GM21825 (cell line): ENCODE measurements around the gene CYB5A.
"Not testable (repeated sequence)": the region's sequence is repeated elsewhere in the genome, so short reads cannot be mapped to it uniquely, and the experiment has no call there.

ENCODE experiments used
- ATAC-seq: cut with Tn5 transposase; IDR thresholded peaks from one replicate; pipeline ENCODE4 v1.9.1; 2021; ENCODE audit warnings: mild to moderate bottlenecking, moderate library complexity; ENCODE audit not compliant: unreplicated experiment

CYB5A gene

GRCh38 chr18:74291771-74292540, at the start of gene CYB5A:
Gene CYB5A, minus strand, starts transcription at chr18:74291963. Its CDS starts 88 bp downstream, at chr18:74291875.
- ATAC-seq, result peak; percentile 99

GRCh38 chr18:74337912-74338309, 46.1 kb upstream of the CYB5A start:
- no peak for ATAC-seq

- no peak for ATAC-seq
These were observed 45.6 kb upstream of the CYB5A start for GRCh38 chr18:74337155-74337911.

DNA sequence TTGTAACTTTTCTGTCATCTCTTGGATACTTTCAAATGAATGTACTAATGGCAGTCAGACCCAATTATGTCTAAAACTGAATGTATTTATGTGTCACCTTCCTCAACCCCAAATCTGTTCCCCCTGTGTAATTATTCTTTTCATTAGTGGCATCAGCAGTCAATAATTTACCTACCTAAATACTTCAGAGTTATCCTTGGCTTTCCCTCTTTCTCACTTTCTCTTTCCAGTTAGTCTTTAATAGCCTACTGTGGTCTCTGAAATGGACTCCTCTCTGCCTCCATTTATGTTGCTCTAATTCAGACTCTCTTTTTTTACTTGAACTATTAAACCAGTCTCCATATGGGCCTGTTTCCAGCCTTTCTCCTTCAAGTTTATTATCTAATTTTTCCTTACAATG, 44.9 kb upstream of the CYB5A start:
- no peak for ATAC-seq

DNA sequence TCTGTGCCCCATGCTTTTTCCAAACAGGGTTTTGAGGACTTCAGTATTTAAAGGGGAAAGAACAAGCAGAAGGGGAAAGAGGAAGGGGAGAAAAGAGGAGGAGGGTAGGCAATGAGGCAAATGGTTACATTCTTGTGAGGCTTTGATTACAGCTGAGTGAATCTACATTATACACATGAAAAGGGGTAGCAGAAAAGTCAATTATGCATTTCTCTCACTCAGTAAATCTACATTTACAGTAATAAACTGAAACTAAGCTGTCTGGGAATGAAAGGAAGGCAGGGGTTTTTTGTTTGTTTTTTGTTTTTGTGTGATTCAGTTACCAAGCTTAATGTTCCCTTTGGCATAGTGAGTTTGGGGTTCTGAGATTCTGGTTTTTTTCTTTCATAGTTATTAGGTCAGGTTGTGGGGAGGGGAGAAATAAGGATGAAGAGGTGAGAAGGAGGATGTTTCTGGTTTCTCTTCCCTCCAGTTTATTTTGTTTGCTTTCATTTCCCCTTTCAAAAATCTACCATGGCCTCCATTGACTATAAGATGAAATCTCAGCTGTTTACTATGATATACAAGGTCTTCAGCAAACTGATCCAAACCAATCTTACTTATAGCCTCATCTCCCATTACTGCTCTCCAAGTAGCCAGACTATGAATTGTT, 42.6 kb upstream of the CYB5A start:
- ATAC-seq, result no peak

DNA sequence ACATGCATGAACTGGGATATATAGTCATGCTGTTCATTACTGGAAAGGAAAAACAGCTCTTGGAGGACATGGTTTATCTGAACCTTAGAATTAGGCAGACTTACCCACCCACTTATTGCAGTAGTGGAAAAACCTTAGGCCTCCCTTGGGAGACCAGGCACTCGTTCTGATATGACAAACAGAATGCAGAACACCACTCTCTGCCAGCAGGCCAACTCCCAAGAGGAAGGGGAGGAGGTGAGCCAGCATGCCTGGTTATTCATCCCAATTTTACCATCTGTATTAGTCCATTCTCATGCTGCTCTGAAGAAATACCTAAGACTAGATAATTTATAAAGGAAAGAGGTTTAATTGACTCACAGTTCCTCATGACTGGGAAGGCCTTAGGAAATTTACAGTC, 41.3 kb upstream of the CYB5A start:
- no peak for ATAC-seq

DNA sequence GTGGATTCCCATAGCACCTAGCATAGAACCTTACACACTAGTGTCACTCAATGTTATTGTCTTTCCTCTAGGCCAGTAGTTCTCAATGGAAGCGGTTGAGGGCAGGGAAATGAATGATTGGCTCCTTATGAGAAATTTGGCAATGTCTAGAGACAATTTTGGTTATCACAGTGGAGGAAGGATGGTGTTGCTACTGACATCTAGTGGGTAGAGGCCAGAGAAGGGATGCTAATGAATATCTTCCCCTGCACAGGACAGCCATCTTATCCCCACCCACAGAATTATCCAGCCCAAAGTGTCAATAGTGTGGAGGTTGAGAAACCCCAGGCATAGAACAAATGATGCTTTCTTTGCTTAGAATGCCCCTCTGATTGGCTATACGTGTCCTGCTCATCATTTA, 39.6 kb upstream of the CYB5A start:
- ATAC-seq, result no peak

GRCh38 chr18:74329688-74330205, 38.0 kb upstream of the CYB5A start:
- ATAC-seq, result no peak

GRCh38 chr18:74328206-74328605, 36.4 kb upstream of the CYB5A start:
- ATAC-seq, result no peak

DNA sequence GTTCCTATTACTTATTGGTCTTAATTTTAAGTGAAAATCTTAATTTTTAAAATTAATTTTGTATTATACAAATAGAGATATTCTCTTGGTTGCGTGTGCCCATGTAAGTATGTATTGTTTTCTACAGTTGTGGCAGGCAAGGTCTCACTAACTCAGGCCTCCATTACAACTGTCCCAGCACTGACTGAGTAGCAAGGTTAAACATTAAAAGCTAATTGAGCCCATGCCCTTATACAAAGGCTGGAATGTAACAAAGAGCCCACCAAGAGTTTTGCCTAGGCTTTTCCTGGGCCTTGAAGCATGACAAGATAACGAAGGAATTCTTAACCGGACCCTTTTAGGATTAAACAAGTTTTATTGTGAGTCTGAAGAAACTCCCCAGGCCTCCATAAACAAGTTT, 35.0 kb upstream of the CYB5A start:
- not testable (repeated sequence) for ATAC-seq

GRCh38 chr18:74326231-74326630, 34.5 kb upstream of the CYB5A start:
- ATAC-seq, result no peak

DNA sequence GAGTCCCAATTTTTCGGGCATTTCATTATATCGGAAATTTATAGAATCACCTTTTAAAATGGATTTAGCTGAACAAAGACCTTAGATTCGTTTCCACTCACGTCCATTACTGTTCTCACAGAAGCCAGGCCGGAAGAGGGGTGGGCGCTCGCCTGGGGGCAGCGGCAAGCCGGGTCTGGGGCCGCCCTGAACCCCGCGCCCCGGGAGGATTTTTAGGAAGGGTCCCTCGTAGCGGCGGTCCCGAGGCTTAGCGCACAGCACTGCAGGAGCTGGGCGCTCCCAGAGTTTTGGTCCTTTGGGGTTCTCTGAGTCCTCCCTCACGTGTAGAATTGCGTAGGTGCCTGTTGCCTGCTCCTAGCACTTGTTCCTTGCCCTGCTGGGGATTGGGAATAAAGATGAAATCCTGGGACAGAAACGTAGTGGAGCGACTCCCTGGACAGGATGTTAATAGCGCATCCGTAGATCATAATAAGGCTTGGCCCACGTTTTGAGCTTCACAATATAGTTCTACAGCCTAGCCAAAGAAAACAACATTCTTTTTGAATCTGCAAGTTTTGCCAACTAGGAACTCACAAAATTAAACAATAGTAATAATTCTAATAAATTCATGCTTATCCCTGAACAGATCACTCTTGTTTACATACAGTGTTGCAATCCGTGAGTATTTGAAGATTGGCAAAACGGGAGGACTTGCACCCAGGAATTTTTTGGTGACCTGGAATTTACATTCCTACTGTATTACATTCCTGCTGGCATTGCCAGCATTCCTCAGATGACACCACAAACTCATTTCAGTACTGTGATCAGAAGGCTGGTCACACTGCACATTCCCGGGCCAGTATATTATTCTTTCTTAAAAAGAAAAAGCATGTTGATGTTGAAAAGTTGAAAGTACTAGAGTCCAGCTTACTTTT, 24.8 kb upstream of the CYB5A start:
- no peak for ATAC-seq

DNA sequence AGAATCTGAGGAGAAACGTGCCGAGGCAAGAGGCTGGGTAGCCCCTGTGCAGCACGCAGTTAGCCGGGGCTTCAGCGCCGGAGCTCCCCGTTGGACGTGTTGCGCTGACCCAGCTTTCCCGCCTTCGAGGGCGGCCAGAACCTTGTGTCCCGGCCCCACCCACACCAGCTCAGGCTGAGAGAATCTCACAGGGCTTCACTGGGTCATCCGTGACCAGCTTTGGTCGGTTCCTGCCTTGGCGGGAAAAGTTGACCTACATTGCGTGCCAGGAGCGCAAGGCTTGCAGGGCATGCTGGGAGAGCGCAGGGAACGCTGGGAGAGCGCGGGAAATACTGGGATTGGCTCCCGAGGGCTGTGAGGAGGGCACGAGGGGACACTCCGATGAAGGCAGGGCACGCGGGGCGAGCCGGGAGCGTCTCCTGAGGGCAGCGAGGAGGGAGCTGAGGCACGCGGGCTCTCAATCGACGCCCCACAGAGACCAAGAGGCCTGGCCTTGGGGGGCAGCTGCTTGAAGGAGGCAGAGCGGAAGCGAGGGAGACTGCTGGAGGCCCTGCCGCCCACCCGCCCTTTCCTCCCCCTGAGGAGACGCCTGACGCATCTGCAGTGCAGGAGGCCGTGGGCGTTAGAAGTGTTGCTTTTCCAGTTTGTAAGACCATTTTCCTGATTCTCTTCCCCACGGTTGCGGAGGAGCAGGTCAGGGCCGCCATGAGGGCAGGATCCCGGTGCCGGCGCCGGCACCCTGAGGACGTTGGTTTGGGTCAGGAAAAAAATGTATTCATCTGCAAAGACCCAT, 23.9 kb upstream of the CYB5A start, which contains the start of gene C18orf63:
TSS of gene C18orf63 (plus strand) at position 376 of the 793 bp plus-strand sequence. CDS start 2,027 bp downstream, outside the sequence.
- ATAC-seq, result no peak

DNA sequence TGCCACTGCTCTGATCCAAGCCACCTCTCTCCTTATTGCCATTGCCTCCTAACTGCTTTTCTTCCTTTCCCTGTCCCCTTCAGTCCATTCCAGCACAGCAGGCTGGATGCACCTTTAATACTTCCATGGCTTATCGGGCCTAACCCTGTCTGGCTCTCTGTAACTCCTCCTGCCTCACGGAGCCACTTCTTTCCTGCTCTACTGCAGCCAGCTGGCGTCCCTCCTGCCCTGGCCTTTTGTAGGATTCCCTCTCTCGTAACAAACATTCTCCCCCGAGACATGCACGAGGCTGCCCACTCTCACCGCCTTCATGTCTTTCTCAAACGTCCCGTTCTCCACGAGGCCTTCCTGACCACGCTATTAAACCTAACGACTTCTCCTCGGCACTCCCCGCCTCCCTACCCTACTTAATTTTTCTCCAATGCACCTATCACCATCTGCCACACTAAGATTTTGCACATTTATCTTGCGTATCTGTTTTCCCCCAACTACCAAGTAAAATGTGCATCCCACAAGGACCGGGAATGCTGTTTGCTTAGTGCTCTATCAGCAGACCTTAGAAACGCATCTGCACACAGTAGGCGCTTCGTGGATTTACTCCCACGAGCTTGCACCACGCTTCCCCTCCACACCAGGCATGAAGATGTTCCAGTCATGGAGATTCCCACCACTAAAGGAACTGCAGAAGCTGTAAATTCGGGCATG, 23.1 kb upstream of the CYB5A start:
- ATAC-seq, result no peak

DNA sequence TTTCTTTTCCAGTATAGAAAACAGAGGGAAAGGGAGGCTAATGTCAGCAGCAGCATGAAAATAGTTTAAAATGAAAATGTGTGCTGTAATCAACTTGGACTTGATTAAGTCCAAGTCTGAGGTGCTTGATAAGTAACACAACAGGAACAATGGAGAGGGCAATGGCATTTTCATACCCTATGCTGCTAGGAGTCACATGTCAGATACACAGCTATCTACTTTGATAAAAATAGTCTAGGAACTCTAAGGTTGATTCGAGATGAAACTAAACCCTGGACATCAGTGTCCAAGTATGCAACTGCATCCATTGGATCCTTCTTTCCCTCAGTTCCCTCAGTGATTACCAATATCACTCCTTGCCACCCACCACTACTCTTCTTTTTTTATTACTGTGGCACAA, 19.2 kb upstream of the CYB5A start:
- no peak for ATAC-seq

- no peak for ATAC-seq
These were observed 18.6 kb upstream of the CYB5A start for GRCh38 chr18:74310411-74310810.

DNA sequence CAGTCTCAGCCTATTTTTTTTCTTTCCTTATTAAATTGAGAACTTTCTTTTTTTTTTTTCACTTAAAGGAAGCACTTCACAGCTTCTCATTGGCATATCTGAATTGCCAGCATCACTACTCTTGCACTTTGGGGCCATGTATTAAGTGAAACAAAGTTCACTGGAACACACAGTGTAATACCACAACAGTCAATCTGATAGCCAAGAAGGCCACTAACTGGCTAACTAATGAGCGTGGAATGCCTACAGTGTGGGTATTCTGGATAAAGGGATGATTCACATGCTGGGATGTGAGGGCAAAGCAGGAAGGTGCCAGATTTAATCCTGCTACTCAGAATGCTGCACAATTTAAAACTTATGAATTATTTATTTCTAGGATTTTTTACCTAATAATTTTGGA, 12.2 kb upstream of the CYB5A start:
- ATAC-seq, result no peak

- ATAC-seq, result no peak
These were observed 11.5 kb upstream of the CYB5A start for GRCh38 chr18:74303306-74303705.

GRCh38 chr18:74299746-74300145, 8.0 kb upstream of the CYB5A start:
- ATAC-seq, result no peak
